ENCODE data around the gene GLIPR2. TPM values are rescaled to one million over a fixed set of nuclear protein-coding genes. Genes with fewer than 3 reads are reported as not detected.

Gene GLIPR2
- total and polyA plus RNA-seq, 10 donors, result 25.2 to 72.1 (median 37.0) TPM

DNA sequence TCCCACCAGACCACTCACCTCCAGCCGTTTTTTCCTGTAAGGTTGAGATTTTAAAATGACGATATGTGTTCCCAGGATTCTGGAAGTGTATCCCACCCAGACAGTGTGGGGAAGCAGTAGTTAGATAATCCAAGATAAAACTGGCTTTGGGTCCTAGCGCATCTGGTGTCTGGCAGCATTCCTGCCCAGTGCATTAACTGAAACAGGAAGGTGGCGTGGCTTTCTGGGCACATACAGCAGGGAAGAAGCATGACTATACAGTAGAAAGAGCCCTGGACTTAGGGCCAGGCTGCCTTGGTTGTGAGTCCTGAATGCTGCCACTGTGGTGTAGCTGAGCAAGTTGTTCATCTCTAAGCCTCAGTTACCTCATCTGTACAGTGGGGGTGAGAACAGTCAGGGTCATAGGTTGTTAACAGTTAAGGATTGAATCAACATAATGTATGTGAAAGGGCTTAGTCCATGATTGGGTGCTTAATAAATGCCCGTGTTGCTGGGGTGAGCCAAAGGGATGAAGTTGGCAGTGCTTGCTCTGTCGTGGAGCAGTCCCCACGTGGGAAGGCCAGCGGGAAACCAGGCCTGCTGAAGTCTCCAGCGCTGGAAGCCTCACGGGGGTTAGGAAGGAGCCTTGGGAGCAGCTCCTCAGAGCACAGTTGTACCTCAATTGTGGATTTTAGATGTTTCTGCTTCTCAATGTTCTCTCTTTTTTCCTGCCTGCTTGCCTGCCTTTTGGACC is 72.2 kb downstream of the GLIPR2 start:
- no peak for DNase-seq
- H3K4me3 ChIP-seq, result no peak overlapping the region
- no peaks in the 10 kb centered on the region for H3K9me3 ChIP-seq
- intact Hi-C loops (cut with DNase I; ENCODE audit: low total_unique reads), result no loop called here
- TF ChIP-seq, protein P1, sequence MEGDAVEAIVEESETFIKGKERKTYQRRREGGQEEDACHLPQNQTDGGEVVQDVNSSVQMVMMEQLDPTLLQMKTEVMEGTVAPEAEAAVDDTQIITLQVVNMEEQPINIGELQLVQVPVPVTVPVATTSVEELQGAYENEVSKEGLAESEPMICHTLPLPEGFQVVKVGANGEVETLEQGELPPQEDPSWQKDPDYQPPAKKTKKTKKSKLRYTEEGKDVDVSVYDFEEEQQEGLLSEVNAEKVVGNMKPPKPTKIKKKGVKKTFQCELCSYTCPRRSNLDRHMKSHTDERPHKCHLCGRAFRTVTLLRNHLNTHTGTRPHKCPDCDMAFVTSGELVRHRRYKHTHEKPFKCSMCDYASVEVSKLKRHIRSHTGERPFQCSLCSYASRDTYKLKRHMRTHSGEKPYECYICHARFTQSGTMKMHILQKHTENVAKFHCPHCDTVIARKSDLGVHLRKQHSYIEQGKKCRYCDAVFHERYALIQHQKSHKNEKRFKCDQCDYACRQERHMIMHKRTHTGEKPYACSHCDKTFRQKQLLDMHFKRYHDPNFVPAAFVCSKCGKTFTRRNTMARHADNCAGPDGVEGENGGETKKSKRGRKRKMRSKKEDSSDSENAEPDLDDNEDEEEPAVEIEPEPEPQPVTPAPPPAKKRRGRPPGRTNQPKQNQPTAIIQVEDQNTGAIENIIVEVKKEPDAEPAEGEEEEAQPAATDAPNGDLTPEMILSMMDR (IDR thresholded peaks at IDR 0.05 in 8 of 11, conservative IDR thresholded peaks at IDR 0.05 in 3 of 11), result no peak
- TF ChIP-seq POLR2A (IDR thresholded peaks at IDR 0.05), result no peak
- TF ChIP-seq POLR2AphosphoS5 (IDR thresholded peaks at IDR 0.05), result no peak
- no peaks in the 10 kb centered on the region for H3K27me3 ChIP-seq (replicated peaks in 1 of 7)
- H3K4me1 ChIP-seq, result peaks cover 10 to 69% (median 42%) of the 10 kb centered on the region in 6 donors
- WGBS, 5 donors, result 65 to 91% (median 81%) methylated on average over 10 of the region's 10 CpGs
- peak overlapping the region in 2 of 8 donors; percentile 5 to 61 for H3K27ac ChIP-seq
- H3K36me3 ChIP-seq, result peaks cover 0 to 100% (median 94%) of the 10 kb centered on the region in 6 donors

GRCh38 chr9:36210722-36211121 is 74.2 kb downstream of the GLIPR2 start:
- H3K4me1 ChIP-seq, result peaks cover 14 to 90% (median 43%) of the 10 kb centered on the region in 6 donors
- TF ChIP-seq, protein P1 (IDR thresholded peaks at IDR 0.05 in 8 of 11, conservative IDR thresholded peaks at IDR 0.05 in 3 of 11), result no peak
- TF ChIP-seq POLR2A (IDR thresholded peaks at IDR 0.05) (no peak), POLR2AphosphoS5 (IDR thresholded peaks at IDR 0.05) (no peak)
- intact Hi-C loops (cut with DNase I; ENCODE audit: low total_unique reads), result no loop called here
- peak overlapping the region in 4 of 8 donors; percentile 17 to 55 (median 32) for H3K27ac ChIP-seq
- DNase-seq, result no peak
- peaks cover 0 to 100% (median 86%) of the 10 kb centered on the region in 6 donors for H3K36me3 ChIP-seq
- 82 to 87% (median 83%) methylated on average over 8 of the region's 8 CpGs for WGBS, 5 donors
- H3K27me3 ChIP-seq (replicated peaks in 1 of 7), result no peaks in the 10 kb centered on the region
- H3K4me3 ChIP-seq, result no peak overlapping the region
- H3K9me3 ChIP-seq, result no peaks in the 10 kb centered on the region

DNA sequence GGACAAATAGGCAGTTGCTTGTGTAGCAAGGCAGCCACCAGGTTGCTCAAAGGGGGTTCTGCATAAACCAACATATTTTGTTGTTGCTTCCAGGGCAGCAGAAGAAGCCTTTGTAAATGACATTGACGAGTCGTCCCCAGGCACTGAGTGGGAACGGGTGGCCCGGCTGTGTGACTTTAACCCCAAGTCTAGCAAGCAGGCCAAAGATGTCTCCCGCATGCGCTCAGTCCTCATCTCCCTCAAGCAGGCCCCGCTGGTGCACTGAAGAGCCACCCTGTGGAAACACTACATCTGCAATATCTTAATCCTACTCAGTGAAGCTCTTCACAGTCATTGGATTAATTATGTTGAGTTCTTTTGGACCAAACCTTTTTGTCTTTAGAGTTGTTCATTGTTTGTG is 75.0 kb downstream of the GLIPR2 start:
- Histone ChIP-seq H3K4me1 (peaks cover 15 to 85% (median 44%) of the 10 kb centered on the region in 6 donors), H3K9me3 (no peaks in the 10 kb centered on the region), H3K4me3 (no peak overlapping the region), H3K36me3 (peaks cover 0 to 99% (median 82%) of the 10 kb centered on the region in 6 donors), H3K27me3 (replicated peaks in 1 of 7) (no peaks in the 10 kb centered on the region), H3K27ac (peak overlapping the region in 4 of 8 donors; percentile 17 to 55 (median 28))
- DNase-seq, result no peak
- intact Hi-C loops (cut with DNase I; ENCODE audit: low total_unique reads), result no loop called here
- 76 to 91% (median 85%) methylated on average over 7 of the region's 7 CpGs for WGBS, 5 donors
- TF ChIP-seq, protein P1 (IDR thresholded peaks at IDR 0.05 in 8 of 11, conservative IDR thresholded peaks at IDR 0.05 in 3 of 11), result no peak
- TF ChIP-seq POLR2AphosphoS5 (IDR thresholded peaks at IDR 0.05), result no peak
- TF ChIP-seq POLR2A (IDR thresholded peaks at IDR 0.05), result no peak

DNA sequence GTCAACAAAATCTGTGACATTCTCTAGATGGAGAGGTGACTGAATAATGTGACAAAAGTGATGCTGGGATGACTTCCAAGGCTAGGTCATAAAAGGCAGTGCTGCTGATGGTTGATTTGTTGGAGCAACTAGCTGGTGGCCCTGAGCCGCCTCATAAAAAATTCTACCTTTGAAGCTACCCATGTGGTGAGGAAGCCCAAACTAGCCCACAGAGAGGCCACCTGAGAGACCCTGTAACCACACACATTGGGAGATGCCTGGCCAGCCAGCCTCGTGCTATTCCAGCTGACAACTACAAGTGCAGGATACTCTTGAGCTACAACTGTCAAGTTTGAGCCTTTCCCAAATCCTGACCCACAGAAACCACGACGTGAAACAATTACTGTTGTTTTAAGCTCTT is 76.9 kb downstream of the GLIPR2 start:
- no peak for DNase-seq
- no peaks in the 10 kb centered on the region for H3K27me3 ChIP-seq (replicated peaks in 1 of 7)
- H3K9me3 ChIP-seq, result no peaks in the 10 kb centered on the region
- WGBS, 5 donors, result 79 to 93% (median 88%) methylated on average over 4 of the region's 4 CpGs
- no peak for TF ChIP-seq POLR2A (IDR thresholded peaks at IDR 0.05)
- TF ChIP-seq, protein P1 (IDR thresholded peaks at IDR 0.05 in 8 of 11, conservative IDR thresholded peaks at IDR 0.05 in 3 of 11), result no peak
- TF ChIP-seq POLR2AphosphoS5 (IDR thresholded peaks at IDR 0.05), result no peak
- H3K4me1 ChIP-seq, result peaks cover 7 to 80% (median 37%) of the 10 kb centered on the region in 6 donors
- H3K36me3 ChIP-seq, result peaks cover 0 to 99% (median 82%) of the 10 kb centered on the region in 6 donors
- intact Hi-C loops (cut with DNase I; ENCODE audit: low total_unique reads), result no loop called here
- H3K27ac ChIP-seq, result no peak overlapping the region
- no peak overlapping the region for H3K4me3 ChIP-seq
